Vagina (tissue), 2 donors: ENCODE measurements around the gene CALB2.
"Not testable (repeated sequence)": the region's sequence is repeated elsewhere in the genome, so short reads cannot be mapped to it uniquely, and the experiment has no call there.

Experiments
- POLR2A ChIP-seq, 2 donors: fragments of 450-650 bp; IDR thresholded peaks; one replicate each; pipeline ENCODE4 v1.6.1; 2017; ENCODE audit warnings: antibody characterized with exemption in 2 of 2, mild to moderate bottlenecking in 2 of 2, moderate library complexity in 2 of 2
- POLR2AphosphoS5 ChIP-seq, 2 donors: sonication (generic); formaldehyde crosslinking; IDR thresholded peaks; one replicate each; pipeline ENCODE4 v1.9.0; 2017; ENCODE audit warnings: antibody characterized with exemption in 2 of 2, mild to moderate bottlenecking in 2 of 2, low read depth in 1 of 2; ENCODE audit not compliant: insufficient read depth in 1 of 2
- TF ChIP-seq, protein P1 (sequence below), 3 experiments: fragments of 450-650 bp in 2 of 3; fragments of 200-600 bp in 1 of 3; sonication (generic) in 1 of 3; IDR thresholded peaks; one replicate each; pipeline ENCODE4 v1.5.1; 2017 to 2019; ENCODE audit warnings: antibody characterized with exemption in 3 of 3, mild to moderate bottlenecking in 2 of 3, moderate library complexity in 2 of 3

DNA sequence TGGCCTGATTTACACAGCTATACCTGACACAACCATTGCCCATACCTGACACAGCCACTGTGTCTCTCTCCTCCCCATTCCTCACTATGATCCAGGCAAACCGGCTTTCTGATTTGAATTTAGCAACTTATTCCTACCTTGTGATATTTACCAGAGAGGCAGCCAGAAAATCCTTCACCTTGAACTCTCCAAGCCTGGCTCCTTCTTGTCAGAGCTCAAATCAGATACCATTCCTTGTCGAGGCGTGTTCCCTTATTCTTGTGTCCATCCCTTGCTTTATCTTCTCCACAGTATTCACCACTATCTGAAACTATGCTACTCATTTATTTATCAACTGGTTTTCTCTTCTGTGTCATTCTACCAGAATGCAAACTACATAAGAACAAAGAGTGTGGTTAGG lies 44.9 kb upstream of the CALB2 start:
- not testable (repeated sequence) for TF ChIP-seq POLR2AphosphoS5 (IDR thresholded peaks at IDR 0.05; ENCODE audit: insufficient read depth in 1 of 2, low read depth in 1 of 2); POLR2A (IDR thresholded peaks at IDR 0.05)
- TF ChIP-seq, protein P1, sequence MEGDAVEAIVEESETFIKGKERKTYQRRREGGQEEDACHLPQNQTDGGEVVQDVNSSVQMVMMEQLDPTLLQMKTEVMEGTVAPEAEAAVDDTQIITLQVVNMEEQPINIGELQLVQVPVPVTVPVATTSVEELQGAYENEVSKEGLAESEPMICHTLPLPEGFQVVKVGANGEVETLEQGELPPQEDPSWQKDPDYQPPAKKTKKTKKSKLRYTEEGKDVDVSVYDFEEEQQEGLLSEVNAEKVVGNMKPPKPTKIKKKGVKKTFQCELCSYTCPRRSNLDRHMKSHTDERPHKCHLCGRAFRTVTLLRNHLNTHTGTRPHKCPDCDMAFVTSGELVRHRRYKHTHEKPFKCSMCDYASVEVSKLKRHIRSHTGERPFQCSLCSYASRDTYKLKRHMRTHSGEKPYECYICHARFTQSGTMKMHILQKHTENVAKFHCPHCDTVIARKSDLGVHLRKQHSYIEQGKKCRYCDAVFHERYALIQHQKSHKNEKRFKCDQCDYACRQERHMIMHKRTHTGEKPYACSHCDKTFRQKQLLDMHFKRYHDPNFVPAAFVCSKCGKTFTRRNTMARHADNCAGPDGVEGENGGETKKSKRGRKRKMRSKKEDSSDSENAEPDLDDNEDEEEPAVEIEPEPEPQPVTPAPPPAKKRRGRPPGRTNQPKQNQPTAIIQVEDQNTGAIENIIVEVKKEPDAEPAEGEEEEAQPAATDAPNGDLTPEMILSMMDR (IDR thresholded peaks at IDR 0.05) = not testable (repeated sequence)
